Upper lobe of right lung (tissue), 1 donor: Measurements from ENCODE around the gene MYOG. TPM values are rescaled to one million over a fixed set of nuclear protein-coding genes. Genes with fewer than 3 reads are reported as not detected.

Experiments used
- ATAC-seq: fragments of 200-7000 bp; cut with Tn5 transposase; one replicate; pipeline ENCODE4 v1.9.1; 2020; ENCODE audit warnings: mild to moderate bottlenecking, moderate library complexity
- DNase-seq: peaks from one replicate; pipeline ENCODE4 v3.0.0-alpha.2; 2020
- H3K27ac ChIP-seq: fragments of 200-600 bp; one replicate; pipeline ENCODE4 v1.8.0; 2022
- H3K27me3 ChIP-seq: fragments of 200-600 bp; one replicate; pipeline ENCODE4 v1.8.0; 2022; ENCODE audit warnings: mild to moderate bottlenecking
- H3K36me3 ChIP-seq: fragments of 200-600 bp; one replicate; pipeline ENCODE4 v1.8.0; 2022
- H3K4me1 ChIP-seq: fragments of 200-600 bp; one replicate; pipeline ENCODE4 v1.8.0; 2022
- H3K4me3 ChIP-seq: fragments of 200-600 bp; one replicate; pipeline ENCODE4 v1.8.0; 2022; ENCODE audit warnings: mild to moderate bottlenecking
- H3K9me3 ChIP-seq: fragments of 200-600 bp; one replicate; pipeline ENCODE4 v1.8.0; 2022
- intact Hi-C: fragments of 100-400 bp; cut with DNase I; formaldehyde crosslinking; loops from one replicate; pipeline ENCODE4 v1.11.0; 2022
- total RNA-seq: library from RNA; stranded (reverse); fragmentation: NEBNext Ultra II Directional; extraction: Animal tissue kit (Norgen Biotek cat#: 25700); gene quantifications from one replicate; pipeline ENCODE4 v1.2.1, GENCODE V29; 2021
- TF ChIP-seq, protein P1 (sequence below): fragments of 200-600 bp; IDR thresholded peaks from one replicate; pipeline ENCODE4 v1.8.0; 2022; ENCODE audit warnings: antibody characterized with exemption
- donor health status: DM: no; HTN: yes; CAD: no; lungs with severe emphysema.

The MYOG gene
- total RNA-seq, 1 donor from 2014 or later = not detected

DNA sequence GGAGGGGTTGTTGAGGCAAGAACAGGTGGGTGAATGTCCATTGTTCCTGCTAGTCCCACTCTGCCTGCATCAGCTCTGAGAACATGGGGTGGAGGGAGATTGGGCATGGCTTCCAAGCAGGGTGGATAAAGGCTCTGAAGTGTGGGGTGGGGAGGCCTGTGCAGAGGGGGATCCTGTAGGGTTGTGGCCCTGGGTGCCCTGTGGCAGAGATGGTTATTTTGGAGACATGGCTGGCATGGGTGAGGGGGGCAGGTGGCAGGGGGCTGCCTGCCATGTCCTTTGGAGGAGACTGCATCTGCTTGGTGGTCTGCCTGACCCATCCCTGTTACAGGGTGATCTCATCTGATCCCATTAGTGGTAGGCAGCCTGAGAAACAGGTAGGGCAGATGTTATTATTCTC lies 11.2 kb downstream of the MYOG start:
- intact Hi-C loops = no loop called here
- TF ChIP-seq, protein P1, sequence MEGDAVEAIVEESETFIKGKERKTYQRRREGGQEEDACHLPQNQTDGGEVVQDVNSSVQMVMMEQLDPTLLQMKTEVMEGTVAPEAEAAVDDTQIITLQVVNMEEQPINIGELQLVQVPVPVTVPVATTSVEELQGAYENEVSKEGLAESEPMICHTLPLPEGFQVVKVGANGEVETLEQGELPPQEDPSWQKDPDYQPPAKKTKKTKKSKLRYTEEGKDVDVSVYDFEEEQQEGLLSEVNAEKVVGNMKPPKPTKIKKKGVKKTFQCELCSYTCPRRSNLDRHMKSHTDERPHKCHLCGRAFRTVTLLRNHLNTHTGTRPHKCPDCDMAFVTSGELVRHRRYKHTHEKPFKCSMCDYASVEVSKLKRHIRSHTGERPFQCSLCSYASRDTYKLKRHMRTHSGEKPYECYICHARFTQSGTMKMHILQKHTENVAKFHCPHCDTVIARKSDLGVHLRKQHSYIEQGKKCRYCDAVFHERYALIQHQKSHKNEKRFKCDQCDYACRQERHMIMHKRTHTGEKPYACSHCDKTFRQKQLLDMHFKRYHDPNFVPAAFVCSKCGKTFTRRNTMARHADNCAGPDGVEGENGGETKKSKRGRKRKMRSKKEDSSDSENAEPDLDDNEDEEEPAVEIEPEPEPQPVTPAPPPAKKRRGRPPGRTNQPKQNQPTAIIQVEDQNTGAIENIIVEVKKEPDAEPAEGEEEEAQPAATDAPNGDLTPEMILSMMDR = no peak
- Histone ChIP-seq H3K9me3 (no peaks in the 10 kb centered on the region), H3K36me3 (no peaks in the 10 kb centered on the region), H3K27ac (no peak overlapping the region), H3K27me3 (peaks cover 7% of the 10 kb centered on the region), H3K4me1 (peaks cover 10% of the 10 kb centered on the region), H3K4me3 (no peak overlapping the region)
- DNase-seq (no peak), ATAC-seq (no peak)

DNA sequence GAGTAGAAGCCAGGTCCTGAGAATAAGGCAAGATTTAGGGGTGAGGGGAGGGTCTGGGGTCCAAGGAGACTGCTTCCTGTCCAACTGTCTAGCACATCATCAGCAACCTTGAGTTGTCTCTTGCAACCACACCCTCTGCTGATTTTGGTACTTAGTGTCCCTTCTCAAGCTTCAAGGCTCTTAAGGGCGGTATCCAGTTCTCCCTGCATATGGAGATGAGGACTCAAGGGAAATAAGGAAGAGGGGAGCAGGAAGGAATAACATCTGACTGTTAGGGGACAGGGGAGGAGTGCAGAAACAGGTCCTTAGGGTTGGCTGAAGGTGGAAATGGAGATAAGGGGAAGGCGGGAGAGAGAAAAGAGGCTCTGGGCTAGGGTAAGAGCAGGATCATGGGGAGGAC lies 12.3 kb downstream of the MYOG start:
- H3K36me3 ChIP-seq = no peaks in the 10 kb centered on the region
- no peaks in the 10 kb centered on the region for H3K9me3 ChIP-seq
- no peak overlapping the region for H3K4me3 ChIP-seq
- intact Hi-C loops = no loop called here
- no peak for DNase-seq
- no peak for ATAC-seq
- H3K4me1 ChIP-seq = peaks cover 20% of the 10 kb centered on the region
- no peak overlapping the region for H3K27ac ChIP-seq
- TF ChIP-seq, protein P1 = no peak
- peaks cover 7% of the 10 kb centered on the region for H3K27me3 ChIP-seq

DNA sequence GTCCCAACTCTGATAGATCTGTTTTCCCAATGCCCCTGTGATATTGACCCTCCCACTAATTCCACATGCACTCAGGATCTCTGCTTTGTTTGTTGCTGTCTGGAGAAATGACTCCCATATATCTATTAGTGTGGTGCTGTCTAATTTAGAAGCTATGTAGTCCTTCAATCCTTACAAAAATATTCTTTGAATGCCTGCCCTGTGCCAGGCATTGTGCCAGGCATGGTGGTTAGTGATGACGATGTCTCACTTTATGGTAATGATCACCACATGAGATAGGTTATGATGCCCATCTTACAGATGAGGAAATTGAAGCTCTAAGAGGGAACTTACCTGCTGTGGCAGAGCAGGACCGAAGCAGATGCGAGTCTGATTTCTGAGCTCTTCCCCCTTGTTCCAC lies 12.9 kb downstream of the MYOG start:
- Histone ChIP-seq H3K4me3 (no peak overlapping the region), H3K9me3 (no peaks in the 10 kb centered on the region), H3K27ac (no peak overlapping the region), H3K27me3 (peaks cover 7% of the 10 kb centered on the region), H3K4me1 (peaks cover 20% of the 10 kb centered on the region), H3K36me3 (no peaks in the 10 kb centered on the region)
- DNase-seq (no peak), ATAC-seq (no peak)
- TF ChIP-seq, protein P1 = no peak
- intact Hi-C loops = no loop called here

DNA sequence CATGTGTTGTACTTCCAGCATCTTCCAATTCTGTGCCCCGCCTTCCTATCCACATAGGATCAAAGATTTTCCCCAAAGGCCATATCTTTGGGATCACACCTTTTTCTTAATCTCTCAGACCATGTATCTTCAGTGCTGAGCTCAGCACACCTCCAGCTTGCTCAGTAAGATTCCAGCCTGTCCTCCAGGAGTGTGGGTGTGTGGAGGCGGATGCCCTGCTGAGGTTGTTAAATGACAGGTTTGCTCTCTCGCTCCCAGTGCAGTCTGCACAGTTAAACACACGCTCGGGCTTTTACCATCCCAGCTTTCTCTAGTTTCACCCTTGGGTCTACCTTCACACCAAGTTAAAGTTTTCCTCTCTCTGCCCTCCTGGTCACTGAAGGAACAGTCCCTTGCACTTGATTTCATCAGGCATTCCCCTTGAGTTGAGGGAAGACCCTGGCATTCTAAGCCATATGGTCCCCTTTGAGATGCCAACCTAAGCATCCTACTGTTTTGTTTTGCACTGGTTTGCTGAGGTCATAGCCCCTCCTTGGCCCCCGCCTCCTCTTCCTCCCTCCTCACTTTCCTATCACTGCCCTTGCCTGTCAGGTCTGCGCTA lies 13.7 kb downstream of the MYOG start:
- no peak overlapping the region for H3K4me3 ChIP-seq
- no peaks in the 10 kb centered on the region for H3K9me3 ChIP-seq
- H3K27ac ChIP-seq = no peak overlapping the region
- intact Hi-C loops = no loop called here
- no peak for ATAC-seq
- H3K27me3 ChIP-seq = peaks cover 7% of the 10 kb centered on the region
- no peaks in the 10 kb centered on the region for H3K36me3 ChIP-seq
- H3K4me1 ChIP-seq = peaks cover 20% of the 10 kb centered on the region
- DNase-seq = peak; percentile 16
- TF ChIP-seq, protein P1 = no peak

DNA sequence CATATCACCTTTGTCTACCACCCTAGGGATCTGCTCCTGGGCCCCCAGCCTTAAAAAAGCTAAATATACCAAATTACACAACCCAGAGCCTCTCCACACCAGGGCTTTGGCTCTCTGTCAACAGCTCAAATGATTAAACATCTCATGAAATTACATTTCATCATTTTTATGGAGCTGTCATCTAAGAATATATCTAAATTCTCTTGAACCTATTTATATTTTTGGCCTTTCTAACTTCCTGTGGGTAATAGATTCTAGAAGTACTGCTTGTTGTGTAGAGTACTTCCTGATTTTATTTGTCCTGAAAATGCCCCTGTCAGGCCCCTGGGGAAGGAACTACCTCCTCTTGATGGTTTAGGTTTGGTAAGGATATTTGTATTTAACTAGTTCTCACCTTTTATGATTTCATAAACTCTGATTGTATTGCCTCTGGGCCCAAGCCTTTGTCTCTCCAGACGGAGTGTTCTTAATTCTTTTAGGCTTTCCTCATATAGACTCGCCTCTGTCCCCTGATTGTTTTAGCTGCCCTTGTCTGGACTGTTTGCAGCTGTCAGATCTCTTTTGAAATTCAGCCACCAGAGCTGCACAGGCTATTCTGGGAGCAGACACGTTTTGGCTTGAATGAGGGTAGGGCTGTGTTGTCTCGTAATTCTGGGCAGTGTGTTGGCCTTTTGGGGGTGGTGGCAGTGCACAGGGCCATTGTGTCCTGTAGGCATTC lies 16.6 kb downstream of the MYOG start:
- Histone ChIP-seq H3K27ac (peak overlapping the region; percentile 59), H3K36me3 (no peaks in the 10 kb centered on the region), H3K27me3 (no peaks in the 10 kb centered on the region), H3K4me3 (no peak overlapping the region), H3K9me3 (no peaks in the 10 kb centered on the region), H3K4me1 (peaks cover 12% of the 10 kb centered on the region)
- TF ChIP-seq, protein P1 = no peak
- intact Hi-C loops = no loop called here
- peak; percentile 56 for ATAC-seq
- DNase-seq = no peak
